Vagina (tissue), 2 donors: Measurements from ENCODE around the gene CCDC38.

Source experiments
- CTCF ChIP-seq, 3 experiments: fragments of 450-650 bp in 2 of 3; fragments of 200-600 bp in 1 of 3; sonication (generic) in 1 of 3; IDR thresholded peaks; one replicate each; pipeline ENCODE4 v1.5.1; 2017 to 2019; ENCODE audit warnings: antibody characterized with exemption in 3 of 3, mild to moderate bottlenecking in 2 of 3, moderate library complexity in 2 of 3
- POLR2A ChIP-seq, 2 donors: fragments of 450-650 bp; IDR thresholded peaks; one replicate each; pipeline ENCODE4 v1.6.1; 2017; ENCODE audit warnings: antibody characterized with exemption in 2 of 2, mild to moderate bottlenecking in 2 of 2, moderate library complexity in 2 of 2
- POLR2AphosphoS5 ChIP-seq, 2 donors: sonication (generic); formaldehyde crosslinking; IDR thresholded peaks; one replicate each; pipeline ENCODE4 v1.9.0; 2017; ENCODE audit warnings: antibody characterized with exemption in 2 of 2, mild to moderate bottlenecking in 2 of 2, low read depth in 1 of 2; ENCODE audit not compliant: insufficient read depth in 1 of 2

GRCh38 chr12:95830335-95831089 is 111.9 kb downstream of the CCDC38 start:
- TF ChIP-seq CTCF (IDR thresholded peaks at IDR 0.05) (no peak), POLR2AphosphoS5 (IDR thresholded peaks at IDR 0.05; ENCODE audit: insufficient read depth in 1 of 2, low read depth in 1 of 2) (no peak), POLR2A (IDR thresholded peaks at IDR 0.05) (no peak)
